ENCODE results near the gene MAN1B1. TPM values are rescaled to one million over a fixed set of nuclear protein-coding genes. Genes with fewer than 3 reads are reported as not detected.

Gene MAN1B1
- polyA plus RNA-seq, 3 donors, result 29.3 to 38.2 (median 33.3) TPM

DNA sequence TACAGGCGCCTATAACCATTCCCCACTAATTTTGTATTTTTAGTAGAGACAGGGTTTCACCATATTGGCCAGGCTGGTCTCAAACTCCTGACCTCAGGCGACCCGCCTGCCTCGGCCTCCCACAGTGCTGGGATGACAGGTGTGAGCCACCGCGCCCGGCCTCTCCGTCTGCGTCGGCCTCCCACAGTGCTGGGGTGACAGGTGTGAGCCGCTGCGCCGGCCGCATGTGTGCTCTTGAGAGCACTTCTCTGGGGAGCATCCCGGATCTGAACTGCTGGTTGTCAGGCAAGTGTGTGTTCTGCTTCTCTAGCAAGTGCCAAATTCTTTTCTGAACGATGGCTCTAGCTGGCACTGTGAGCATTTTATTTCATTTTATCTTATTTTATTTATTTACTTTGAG is 29.2 kb upstream of the MAN1B1 start:
- no peaks in the 10 kb centered on the region for H3K9me3 Mint-ChIP-seq
- Histone ChIP-seq H3K79me2 (ENCODE audit: insufficient read depth, low read length) (no peaks in the 10 kb centered on the region), H3K9me3 (replicated peaks in 1 of 2; ENCODE audit: control insufficient read depth in 1 of 2, insufficient read depth in 1 of 2, low read length in 2 of 2) (peaks cover 0 to 5% of the 10 kb centered on the region in 2 donors), H3K36me3 (replicated peaks in 1 of 2; ENCODE audit: control insufficient read depth in 1 of 2, insufficient read depth in 2 of 2, low read length in 2 of 2) (no peaks in the 10 kb centered on the region), H3K4me3 (replicated peaks in 1 of 3; ENCODE audit: low read depth in 2 of 3, low read length in 3 of 3) (no peak overlapping the region), H2AFZ (ENCODE audit: insufficient read depth, low read depth, low read length, poor library complexity, severe bottlenecking) (no peak overlapping the region), H3K27ac (ENCODE audit: low read depth in 1 of 2, low read length in 2 of 2) (no peak overlapping the region), H3K27me3 (ENCODE audit: control insufficient read depth in 2 of 2, insufficient read depth in 2 of 2, low read length in 2 of 2) (peaks cover 10 to 27% of the 10 kb centered on the region in 2 donors), H3K4me2 (replicated peaks; ENCODE audit: extremely low read depth, low read length, poor library complexity, severe bottlenecking) (no peak overlapping the region), H4K20me1 (ENCODE audit: insufficient read depth, low read length) (no peaks in the 10 kb centered on the region), H3K4me1 (ENCODE audit: control insufficient read depth in 1 of 2, insufficient read depth in 2 of 2, low read length in 2 of 2) (peaks cover 0 to 10% of the 10 kb centered on the region in 2 donors), H3K9ac (ENCODE audit: insufficient read depth, low read length, poor library complexity, severe bottlenecking) (no peak overlapping the region)
- no peak for DNase-seq
- H3K36me3 Mint-ChIP-seq, result no peaks in the 10 kb centered on the region
- H3K27me3 Mint-ChIP-seq (ENCODE audit: low read depth in 3 of 3), result peaks cover 43 to 61% (median 46%) of the 10 kb centered on the region in 3 donors
- WGBS (ENCODE audit: insufficient coverage), result 93% methylated on average over 11 of the region's 16 CpGs
- no peak overlapping the region for H3K4me3 Mint-ChIP-seq
- H3K4me1 Mint-ChIP-seq, result peaks cover 13% of the 10 kb centered on the region
- no peak overlapping the region for H3K27ac Mint-ChIP-seq
- TF ChIP-seq, protein P1, sequence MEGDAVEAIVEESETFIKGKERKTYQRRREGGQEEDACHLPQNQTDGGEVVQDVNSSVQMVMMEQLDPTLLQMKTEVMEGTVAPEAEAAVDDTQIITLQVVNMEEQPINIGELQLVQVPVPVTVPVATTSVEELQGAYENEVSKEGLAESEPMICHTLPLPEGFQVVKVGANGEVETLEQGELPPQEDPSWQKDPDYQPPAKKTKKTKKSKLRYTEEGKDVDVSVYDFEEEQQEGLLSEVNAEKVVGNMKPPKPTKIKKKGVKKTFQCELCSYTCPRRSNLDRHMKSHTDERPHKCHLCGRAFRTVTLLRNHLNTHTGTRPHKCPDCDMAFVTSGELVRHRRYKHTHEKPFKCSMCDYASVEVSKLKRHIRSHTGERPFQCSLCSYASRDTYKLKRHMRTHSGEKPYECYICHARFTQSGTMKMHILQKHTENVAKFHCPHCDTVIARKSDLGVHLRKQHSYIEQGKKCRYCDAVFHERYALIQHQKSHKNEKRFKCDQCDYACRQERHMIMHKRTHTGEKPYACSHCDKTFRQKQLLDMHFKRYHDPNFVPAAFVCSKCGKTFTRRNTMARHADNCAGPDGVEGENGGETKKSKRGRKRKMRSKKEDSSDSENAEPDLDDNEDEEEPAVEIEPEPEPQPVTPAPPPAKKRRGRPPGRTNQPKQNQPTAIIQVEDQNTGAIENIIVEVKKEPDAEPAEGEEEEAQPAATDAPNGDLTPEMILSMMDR (IDR thresholded peaks at IDR 0.05), result no peak
- intact Hi-C loops (cut with micrococcal nuclease), result no loop called here

DNA sequence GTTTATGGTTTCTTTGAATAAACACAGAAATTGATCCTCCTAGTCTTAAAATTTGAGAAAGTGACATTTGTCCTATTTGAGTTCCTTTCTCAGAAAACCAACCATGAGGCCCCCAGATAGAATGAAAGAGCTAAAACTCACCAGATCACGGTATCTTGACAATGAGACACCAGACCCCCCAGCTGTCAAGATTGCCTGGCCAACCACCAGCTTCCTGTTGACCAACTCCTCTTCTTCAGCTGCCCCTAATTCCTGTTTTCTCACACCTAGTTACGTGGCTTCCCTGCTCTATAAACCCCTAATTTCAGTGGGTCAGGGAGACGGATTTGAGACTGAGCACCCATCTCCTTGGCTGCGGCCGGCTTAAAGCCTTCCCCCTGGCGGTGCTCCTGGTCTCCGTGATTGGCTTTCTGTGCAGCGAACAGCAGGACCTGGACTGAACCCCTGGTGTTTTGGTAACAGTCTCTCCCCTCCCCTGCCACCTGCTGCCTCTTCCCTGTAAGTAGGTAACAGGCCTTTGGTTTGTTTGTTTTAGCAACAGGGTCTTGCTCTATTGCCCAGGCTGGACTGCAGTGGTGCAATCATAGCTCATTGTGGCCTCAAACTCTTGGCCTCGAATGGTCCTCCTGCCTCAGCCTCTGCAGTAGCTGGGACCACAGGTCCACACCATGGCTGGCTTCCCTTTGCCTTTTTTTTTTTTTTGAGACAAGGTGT is 28.1 kb upstream of the MAN1B1 start:
- Mint-ChIP-seq H3K4me3 (no peak overlapping the region), H3K27ac (peak overlapping the region in 1 of 7 donors; percentile 63), H3K4me1 (peaks cover 9% of the 10 kb centered on the region), H3K9me3 (no peaks in the 10 kb centered on the region), H3K36me3 (no peaks in the 10 kb centered on the region), H3K27me3 (ENCODE audit: low read depth in 3 of 3) (peaks cover 34 to 50% (median 42%) of the 10 kb centered on the region in 3 donors)
- Histone ChIP-seq H3K4me3 (replicated peaks in 1 of 3; ENCODE audit: low read depth in 2 of 3, low read length in 3 of 3) (no peak overlapping the region), H3K4me1 (ENCODE audit: control insufficient read depth in 1 of 2, insufficient read depth in 2 of 2, low read length in 2 of 2) (peaks cover 0 to 3% of the 10 kb centered on the region in 2 donors), H3K27ac (ENCODE audit: low read depth in 1 of 2, low read length in 2 of 2) (no peak overlapping the region), H3K27me3 (ENCODE audit: control insufficient read depth in 2 of 2, insufficient read depth in 2 of 2, low read length in 2 of 2) (peaks cover 0 to 19% of the 10 kb centered on the region in 2 donors), H4K20me1 (ENCODE audit: insufficient read depth, low read length) (no peaks in the 10 kb centered on the region), H2AFZ (ENCODE audit: insufficient read depth, low read depth, low read length, poor library complexity, severe bottlenecking) (no peak overlapping the region), H3K9me3 (replicated peaks in 1 of 2; ENCODE audit: control insufficient read depth in 1 of 2, insufficient read depth in 1 of 2, low read length in 2 of 2) (no peaks in the 10 kb centered on the region), H3K9ac (ENCODE audit: insufficient read depth, low read length, poor library complexity, severe bottlenecking) (no peak overlapping the region), H3K79me2 (ENCODE audit: insufficient read depth, low read length) (no peaks in the 10 kb centered on the region), H3K4me2 (replicated peaks; ENCODE audit: extremely low read depth, low read length, poor library complexity, severe bottlenecking) (no peak overlapping the region), H3K36me3 (replicated peaks in 1 of 2; ENCODE audit: control insufficient read depth in 1 of 2, insufficient read depth in 2 of 2, low read length in 2 of 2) (no peaks in the 10 kb centered on the region)
- TF ChIP-seq, protein P1 (IDR thresholded peaks at IDR 0.05), result no peak
- WGBS (ENCODE audit: insufficient coverage), result 50% methylated on average over 2 of the region's 9 CpGs
- intact Hi-C loops (cut with micrococcal nuclease), result no loop called here
- DNase-seq, result no peak
